Thymus (tissue), 11 donors: ENCODE results near the gene PWWP2B. TPM values are rescaled to one million over a fixed set of nuclear protein-coding genes. Genes with fewer than 3 reads are reported as not detected.
"Not testable (repeated sequence)": the region's sequence is repeated elsewhere in the genome, so short reads cannot be mapped to it uniquely, and the experiment has no call there.

ENCODE experiments used
- DNase-seq, 9 donors: peaks; one replicate each; pipeline ENCODE4 v3.0.0-alpha.2; 2013; ENCODE audit warnings: low spot score in 9 of 9, low read depth in 6 of 9, missing footprints in 1 of 9
- H3K27ac ChIP-seq, 2 donors: one replicate each; pipeline ENCODE4 v1.5.1; 2013; ENCODE audit warnings: control low read depth in 1 of 2, low read depth in 1 of 2, low read length in 1 of 2, mild to moderate bottlenecking in 1 of 2, moderate library complexity in 1 of 2
- H3K27me3 ChIP-seq, 2 donors: one replicate each; pipeline ENCODE4 v1.5.1; 2013; ENCODE audit warnings: low read length in 1 of 2; ENCODE audit not compliant: control insufficient read depth in 2 of 2, insufficient read depth in 1 of 2
- H3K36me3 ChIP-seq, 2 donors: one replicate each; pipeline ENCODE4 v1.5.1; 2013; ENCODE audit warnings: low read length in 1 of 2, mild to moderate bottlenecking in 1 of 2, moderate library complexity in 1 of 2; ENCODE audit not compliant: control insufficient read depth in 2 of 2, insufficient read depth in 2 of 2
- H3K4me1 ChIP-seq, 2 donors: one replicate each; pipeline ENCODE4 v1.5.1; 2013; ENCODE audit warnings: low read length in 2 of 2; ENCODE audit not compliant: control insufficient read depth in 2 of 2, insufficient read depth in 2 of 2
- H3K4me3 ChIP-seq, 2 donors: one replicate each; pipeline ENCODE4 v1.5.1; 2013; ENCODE audit warnings: low read length in 2 of 2, control low read depth in 1 of 2, mild to moderate bottlenecking in 1 of 2
- H3K9me3 ChIP-seq, 2 donors: one replicate each; pipeline ENCODE4 v1.5.1; 2013; ENCODE audit warnings: low read length in 1 of 2, mild to moderate bottlenecking in 1 of 2; ENCODE audit not compliant: control insufficient read depth in 2 of 2, insufficient read depth in 1 of 2
- WGBS: extraction: QIAGEN DNeasy Blood & Tissue Kit; methylation state at CpG from one replicate; pipeline ENCODE4 v1.1.7; 2013; 5-methylcytosine and 5-hydroxymethylcytosine counted together
- polyA plus RNA-seq: library from polyadenylated mRNA; stranded (reverse); fragments of 200-250 nt; gene quantifications from one replicate; pipeline ENCODE4 v1.2.3, GENCODE V29; 2013
- total RNA-seq: library from RNA; stranded (reverse); fragments of 120-200 nt; gene quantifications from one replicate; pipeline ENCODE4 v1.2.4, GENCODE V29; 2013
- donor health status: healthy.

Gene PWWP2B
- total and polyA plus RNA-seq, 2 donors: 5.1 to 9.8 TPM

DNA sequence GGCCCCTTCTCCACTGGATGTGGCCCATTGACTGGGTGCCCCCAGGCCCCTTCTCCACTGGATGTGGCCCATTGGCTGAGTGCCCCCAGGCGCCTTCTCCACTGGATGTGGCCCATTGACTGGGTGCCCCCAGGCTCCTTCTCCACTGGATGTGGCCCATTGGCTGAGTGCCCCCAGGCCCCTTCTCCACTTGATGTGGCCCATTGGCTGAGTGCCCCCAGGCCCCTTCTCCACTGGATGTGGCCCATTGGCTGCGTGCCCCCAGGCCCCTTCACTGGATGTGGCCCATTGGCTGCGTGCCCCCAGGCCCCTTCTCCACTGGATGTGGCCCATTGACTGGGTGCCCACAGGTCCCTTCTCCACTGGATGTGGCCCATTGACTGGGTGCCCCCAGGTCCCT, 39.1 kb downstream of the PWWP2B start:
- H3K4me3 ChIP-seq, DNase-seq, H3K36me3 ChIP-seq, H3K27ac ChIP-seq, H3K4me1 ChIP-seq, H3K9me3 ChIP-seq, H3K27me3 ChIP-seq: not testable (repeated sequence)
- 98% methylated on average over 3 of the region's 3 CpGs for WGBS

DNA sequence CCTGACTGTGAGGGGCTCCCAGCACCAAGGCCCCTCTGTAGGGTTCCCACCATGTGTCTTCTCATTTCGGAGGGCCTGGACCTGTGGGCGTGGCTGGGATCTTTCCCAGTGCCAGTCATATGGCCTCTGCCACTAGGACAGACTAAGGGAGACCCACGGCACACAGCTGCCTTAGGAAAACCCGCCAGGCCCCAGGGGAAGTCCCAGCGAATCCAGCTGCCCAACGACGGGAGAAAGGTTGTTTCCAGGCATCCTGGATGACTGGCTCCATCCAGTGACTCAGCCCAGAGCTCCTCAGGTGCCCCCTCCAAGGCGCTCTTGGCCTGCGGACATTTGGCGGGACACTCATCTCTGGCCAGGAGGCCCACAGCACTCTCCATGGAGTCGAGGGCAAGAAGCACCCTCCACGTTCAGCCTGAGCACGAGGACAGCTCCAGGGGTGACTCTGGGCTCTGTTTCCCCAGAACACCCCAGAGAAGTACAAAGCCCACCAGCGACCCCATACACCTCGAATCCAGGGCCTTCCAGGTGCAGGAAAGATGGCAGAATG, 39.9 kb downstream of the PWWP2B start:
- H3K36me3 ChIP-seq: no peaks in the 10 kb centered on the region
- peaks cover 3 to 5% of the 10 kb centered on the region in 2 donors for H3K4me1 ChIP-seq
- H3K27me3 ChIP-seq: no peaks in the 10 kb centered on the region
- no peak for DNase-seq
- H3K4me3 ChIP-seq: no peak overlapping the region
- WGBS: 97% methylated on average over 15 of the region's 15 CpGs
- H3K27ac ChIP-seq: no peak overlapping the region
- no peaks in the 10 kb centered on the region for H3K9me3 ChIP-seq

DNA sequence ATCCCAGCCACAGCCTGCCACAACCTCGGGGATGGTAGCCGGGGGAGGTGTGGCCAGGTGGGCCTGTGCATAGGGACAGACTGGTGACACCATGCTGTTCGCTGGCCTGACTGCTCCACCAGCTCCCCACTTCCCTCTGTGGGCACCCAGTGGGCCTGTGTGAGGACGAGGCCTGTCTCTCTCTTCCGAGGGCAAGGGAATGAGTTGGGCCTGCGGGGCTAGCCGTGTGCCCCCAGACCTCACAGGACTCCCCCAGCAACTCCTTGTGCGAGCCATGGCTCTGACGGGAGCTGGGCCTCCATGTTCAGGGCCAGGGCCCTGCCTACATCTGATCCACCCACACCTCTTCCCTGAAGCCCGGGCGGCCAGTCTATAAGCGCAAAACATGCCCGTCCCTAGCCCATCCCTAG, 40.5 kb downstream of the PWWP2B start:
- Histone ChIP-seq H3K27ac (no peak overlapping the region), H3K27me3 (no peaks in the 10 kb centered on the region), H3K4me1 (peaks cover 3 to 5% of the 10 kb centered on the region in 2 donors), H3K36me3 (no peaks in the 10 kb centered on the region), H3K4me3 (no peak overlapping the region), H3K9me3 (no peaks in the 10 kb centered on the region)
- no peak for DNase-seq
- WGBS: 83% methylated on average over 13 of the region's 13 CpGs

DNA sequence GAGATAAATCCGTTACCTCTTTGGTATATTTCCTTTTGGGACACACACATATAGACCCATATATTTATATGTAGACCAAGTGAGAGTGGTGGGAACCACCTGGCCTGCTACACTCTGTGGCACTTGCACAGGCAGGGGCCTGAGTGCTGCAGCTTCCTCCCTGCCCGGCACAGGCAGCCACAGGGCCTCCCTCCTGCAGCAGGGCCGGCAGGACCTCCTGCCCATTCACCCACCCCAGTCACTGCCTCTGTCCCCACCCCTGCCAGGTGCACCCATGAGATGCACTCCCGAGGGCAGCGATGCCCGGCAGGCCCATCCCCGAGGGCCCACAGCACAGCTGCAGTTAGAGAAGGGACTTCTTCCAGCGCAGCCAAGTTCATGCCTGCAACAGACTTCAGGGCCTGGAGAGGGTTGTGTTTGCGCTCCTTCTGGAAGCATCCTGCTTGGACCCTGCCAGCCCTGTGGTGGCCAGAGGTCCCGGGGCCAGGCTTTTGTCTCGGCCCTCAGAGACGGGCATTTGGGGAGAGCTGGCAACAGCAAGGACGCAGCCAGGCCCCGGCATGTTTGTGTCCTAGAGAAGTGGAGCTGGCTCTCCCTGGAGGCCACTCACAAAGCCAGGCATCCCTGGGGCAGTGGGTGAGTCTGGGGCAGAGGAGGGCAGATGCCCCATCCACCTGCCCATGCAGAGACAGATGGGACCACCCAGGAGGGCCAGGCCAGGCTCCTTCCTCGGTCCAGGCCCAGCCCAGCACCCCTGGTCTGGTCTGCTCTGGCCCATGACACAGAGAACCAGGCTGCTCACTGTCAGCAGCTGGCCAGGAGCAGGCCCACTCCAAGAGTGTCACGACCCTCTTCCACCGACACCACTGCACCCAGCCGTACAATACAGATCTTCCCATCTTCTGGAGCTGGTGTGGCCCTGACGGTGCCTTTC, 41.4 kb downstream of the PWWP2B start:
- DNase-seq: no peak
- no peaks in the 10 kb centered on the region for H3K27me3 ChIP-seq
- H3K36me3 ChIP-seq: no peaks in the 10 kb centered on the region
- H3K9me3 ChIP-seq: no peaks in the 10 kb centered on the region
- no peak overlapping the region for H3K27ac ChIP-seq
- peaks cover 3 to 5% of the 10 kb centered on the region in 2 donors for H3K4me1 ChIP-seq
- no peak overlapping the region for H3K4me3 ChIP-seq
- WGBS: 65% methylated on average over 19 of the region's 19 CpGs

- Histone ChIP-seq H3K36me3 (no peaks in the 10 kb centered on the region), H3K4me3 (no peak overlapping the region), H3K4me1 (peaks cover 3 to 10% of the 10 kb centered on the region in 2 donors), H3K27me3 (no peaks in the 10 kb centered on the region), H3K27ac (no peak overlapping the region), H3K9me3 (no peaks in the 10 kb centered on the region)
- DNase-seq: no peak
- 93% methylated on average over 6 of the region's 6 CpGs for WGBS
Measured at GRCh38 chr10:132439025-132439388, 42.0 kb downstream of the PWWP2B start.

DNA sequence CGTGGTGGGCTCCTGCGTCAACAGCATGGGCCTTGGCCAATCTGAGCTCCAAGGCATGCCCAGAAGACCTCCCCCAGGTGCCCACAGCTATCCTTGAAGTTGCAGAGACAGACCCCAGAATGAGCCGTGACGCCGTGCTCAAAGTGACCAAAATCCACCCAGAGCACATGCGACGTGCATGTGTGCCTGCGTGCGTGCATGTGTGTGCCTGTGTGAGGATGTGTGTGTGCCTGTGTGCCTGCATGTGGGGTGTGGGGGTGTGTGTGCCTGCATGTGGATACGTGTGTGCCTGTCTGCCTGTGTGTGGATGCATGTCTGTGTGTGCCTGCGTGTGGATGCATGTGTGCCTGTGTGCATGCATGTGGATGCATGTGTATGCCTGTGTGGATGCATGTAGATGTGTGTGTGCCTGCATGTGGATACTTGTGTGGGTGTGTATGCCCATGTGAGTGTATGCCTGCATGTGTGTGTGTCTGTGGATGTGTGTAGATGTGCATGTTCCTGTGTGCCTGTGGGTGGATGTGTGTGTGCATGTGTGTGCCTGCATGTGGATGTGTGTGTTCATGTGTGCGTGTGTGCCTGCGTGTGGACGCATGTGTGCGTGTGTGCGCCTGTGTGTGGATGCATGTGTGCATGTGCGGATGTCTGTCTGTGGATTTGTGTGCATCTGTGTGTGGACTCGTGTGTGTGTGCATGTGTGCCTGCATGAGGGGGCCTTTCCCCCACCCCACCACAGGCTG, 42.6 kb downstream of the PWWP2B start:
- H3K9me3 ChIP-seq: no peaks in the 10 kb centered on the region
- no peak overlapping the region for H3K27ac ChIP-seq
- peaks cover 3 to 15% of the 10 kb centered on the region in 2 donors for H3K4me1 ChIP-seq
- H3K27me3 ChIP-seq: no peaks in the 10 kb centered on the region
- 98% methylated on average over 18 of the region's 18 CpGs for WGBS
- H3K4me3 ChIP-seq: no peak overlapping the region
- H3K36me3 ChIP-seq: no peaks in the 10 kb centered on the region
- DNase-seq: no peak

DNA sequence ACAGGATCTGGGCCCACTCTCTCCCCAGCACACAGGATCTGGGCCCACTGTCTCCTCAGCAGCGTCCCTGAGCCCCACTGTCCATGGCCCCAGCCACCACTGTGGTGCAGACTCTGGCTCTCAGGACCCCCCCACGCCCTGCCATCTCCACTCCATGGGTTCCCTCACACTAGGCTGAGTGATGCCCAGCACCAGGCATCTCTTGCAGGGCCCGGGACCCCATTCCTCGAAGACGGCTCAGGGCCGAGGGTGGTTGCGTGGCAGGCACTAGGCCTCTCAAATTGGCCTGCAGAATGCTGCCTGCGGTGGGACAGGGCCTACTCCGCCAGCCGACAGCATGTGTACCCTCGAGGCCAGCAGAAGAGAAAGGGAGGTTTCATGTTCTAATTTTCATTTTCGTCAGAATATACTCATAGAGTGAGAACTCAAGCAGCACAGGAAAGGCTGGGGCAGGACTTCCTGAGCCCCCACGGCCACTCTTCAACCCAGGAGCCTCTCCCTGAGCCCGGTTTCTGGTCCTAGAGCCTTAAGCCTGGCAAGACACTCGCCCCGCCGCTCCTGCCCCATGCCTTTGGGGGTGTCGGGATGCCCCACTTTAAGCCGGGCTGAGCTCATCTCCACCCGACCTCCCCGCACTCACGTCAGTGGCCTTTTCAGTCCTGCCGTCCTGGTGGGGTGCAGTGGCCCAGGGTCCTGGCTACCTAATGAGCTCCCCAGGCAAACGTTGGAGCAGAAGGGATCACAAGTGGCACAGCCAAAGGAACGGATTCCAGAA, 44.0 kb downstream of the PWWP2B start:
- peaks cover 3 to 29% of the 10 kb centered on the region in 2 donors for H3K4me1 ChIP-seq
- no peak for DNase-seq
- WGBS: 92% methylated on average over 25 of the region's 25 CpGs
- no peaks in the 10 kb centered on the region for H3K9me3 ChIP-seq
- H3K36me3 ChIP-seq: no peaks in the 10 kb centered on the region
- no peak overlapping the region for H3K4me3 ChIP-seq
- no peaks in the 10 kb centered on the region for H3K27me3 ChIP-seq
- H3K27ac ChIP-seq: no peak overlapping the region

DNA sequence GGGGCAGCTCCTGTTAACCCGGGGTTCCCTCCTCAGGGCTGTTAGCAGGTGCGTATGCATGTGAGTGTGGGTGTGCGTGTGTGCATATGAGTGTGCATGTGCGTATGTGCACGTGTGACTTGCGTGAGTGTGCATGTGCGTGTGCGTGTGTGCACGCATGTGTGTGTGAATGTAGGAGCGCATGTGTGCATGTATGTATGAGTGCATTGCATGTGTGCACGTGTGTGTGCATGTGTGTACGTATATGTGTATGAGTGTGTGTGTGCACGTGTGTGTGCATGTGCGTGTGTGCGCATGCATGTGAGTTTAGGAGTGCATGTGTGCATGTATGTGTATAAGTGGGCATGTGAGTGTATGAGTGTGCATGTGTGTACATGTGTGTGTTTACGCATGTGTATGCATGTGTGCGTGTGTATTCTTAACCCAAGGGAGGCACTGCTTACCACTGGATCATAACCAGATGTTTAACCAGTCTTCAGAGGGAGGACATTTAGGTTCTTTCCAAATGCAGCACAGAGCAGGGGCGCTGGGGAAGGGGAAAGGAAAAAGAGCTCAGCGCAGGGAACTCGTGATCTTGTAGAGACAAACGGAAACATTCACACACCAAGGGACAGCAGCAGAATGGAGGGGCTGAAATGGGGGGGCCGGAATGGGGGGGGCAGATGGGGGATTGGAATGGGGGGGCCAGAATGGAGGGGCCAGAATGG, 45.0 kb downstream of the PWWP2B start:
- Histone ChIP-seq H3K4me3 (no peak overlapping the region), H3K36me3 (no peaks in the 10 kb centered on the region), H3K4me1 (peaks cover 11 to 39% of the 10 kb centered on the region in 2 donors), H3K27me3 (no peaks in the 10 kb centered on the region), H3K27ac (no peak overlapping the region), H3K9me3 (no peaks in the 10 kb centered on the region)
- no peak for DNase-seq
- WGBS: 87% methylated on average over 22 of the region's 22 CpGs
